Activated CD8-positive, alpha-beta T cell treated with anti-CD3 and anti-CD28 coated beads, Interleukin-2, amount 10 ng/mL, durations not matched to agents 7 days and 5 days (primary cell): Measurements from ENCODE around the gene EYS. TPM values are rescaled to one million over a fixed set of nuclear protein-coding genes. Genes with fewer than 3 reads are reported as not detected.

Experiments
- ATAC-seq: fragments of 150-1000 bp; cut with Tn5 transposase; one replicate; pipeline ENCODE4 v1.10.0; 2021; ENCODE audit warnings: moderate library complexity
- CTCF ChIA-PET: fragments of 350-600 bp; sonication (Branson Sonifier 250); formaldehyde crosslinking; loops from one replicate; lab custom pipeline; 2021; ENCODE audit warnings: antibody characterized with exemption; lab: Charles Lee
- POLR2A ChIA-PET: fragments of 350-600 bp; sonication (Branson Sonifier 250); formaldehyde crosslinking; loops from one replicate; lab custom pipeline; 2021; ENCODE audit warnings: antibody characterized with exemption; lab: Charles Lee
- DNase-seq: peaks from one replicate; pipeline ENCODE4 v3.0.0-alpha.2; 2020
- H3K27ac Mint-ChIP-seq: one replicate; pipeline ENCODE4 v1.8.0; 2021; ENCODE audit warnings: mild to moderate bottlenecking, mixed read lengths
- H3K27me3 Mint-ChIP-seq: one replicate; pipeline ENCODE4 v1.8.0; 2021; ENCODE audit warnings: low read depth, mixed read lengths
- H3K36me3 Mint-ChIP-seq: one replicate; pipeline ENCODE4 v1.8.0; 2021; ENCODE audit warnings: low read depth, mixed read lengths
- H3K4me1 Mint-ChIP-seq: one replicate; pipeline ENCODE4 v1.8.0; 2021; ENCODE audit warnings: low read depth, mixed read lengths
- H3K4me3 Mint-ChIP-seq: one replicate; pipeline ENCODE4 v1.8.0; 2021; ENCODE audit warnings: mild to moderate bottlenecking, mixed read lengths
- H3K9me3 Mint-ChIP-seq: one replicate; pipeline ENCODE4 v1.8.0; 2022; ENCODE audit warnings: mixed read lengths; ENCODE audit not compliant: insufficient read depth
- total RNA-seq, 2 experiments: library from RNA; stranded (reverse); gene quantifications; one replicate each; pipeline ENCODE4 v1.2.3, GENCODE V29; 2021

EYS gene
- total RNA-seq, 2 experiments from 2014 or later = not detected

DNA sequence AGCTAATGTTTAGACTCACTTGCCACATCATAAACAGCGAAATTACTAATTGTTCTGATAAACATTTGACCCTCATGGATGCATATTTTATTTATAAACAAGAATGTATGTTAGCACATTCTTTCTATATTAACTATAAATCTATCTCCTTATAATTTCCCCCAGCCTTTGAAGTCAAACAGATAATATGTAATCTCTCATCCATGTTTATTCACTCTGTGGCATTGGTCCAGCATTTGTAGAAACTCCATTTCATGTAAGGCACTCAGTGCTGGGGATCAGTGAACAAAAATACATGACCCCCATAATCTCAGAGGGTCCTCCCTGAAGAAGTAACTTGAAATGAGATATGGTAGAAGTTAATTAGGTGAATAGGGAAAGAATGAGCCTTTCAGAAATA lies 856.9 kb downstream of the EYS start:
- no peaks in the 10 kb centered on the region for H3K4me1 Mint-ChIP-seq
- no peak overlapping the region for H3K4me3 Mint-ChIP-seq
- H3K9me3 Mint-ChIP-seq = peaks cover 15% of the 10 kb centered on the region
- CTCF ChIA-PET = no interaction called here
- ATAC-seq (no peak), DNase-seq (no peak)
- H3K27ac Mint-ChIP-seq = no peak overlapping the region
- no peaks in the 10 kb centered on the region for H3K36me3 Mint-ChIP-seq
- H3K27me3 Mint-ChIP-seq = no peaks in the 10 kb centered on the region
- POLR2A ChIA-PET = no interaction called here

GRCh38 chr6:64848467-64848866 lies 858.6 kb downstream of the EYS start:
- peaks cover 13% of the 10 kb centered on the region for H3K9me3 Mint-ChIP-seq
- DNase-seq (no peak), ATAC-seq (no peak)
- no peaks in the 10 kb centered on the region for H3K4me1 Mint-ChIP-seq
- ChIA-PET CTCF (no interaction called here), POLR2A (no interaction called here)
- H3K27ac Mint-ChIP-seq = no peak overlapping the region
- H3K27me3 Mint-ChIP-seq = no peaks in the 10 kb centered on the region
- H3K4me3 Mint-ChIP-seq = no peak overlapping the region
- H3K36me3 Mint-ChIP-seq = no peaks in the 10 kb centered on the region

GRCh38 chr6:64847396-64847795 lies 859.6 kb downstream of the EYS start:
- H3K27ac Mint-ChIP-seq = no peak overlapping the region
- H3K27me3 Mint-ChIP-seq = no peaks in the 10 kb centered on the region
- no peak for ATAC-seq
- no peaks in the 10 kb centered on the region for H3K4me1 Mint-ChIP-seq
- no peak overlapping the region for H3K4me3 Mint-ChIP-seq
- ChIA-PET CTCF (no interaction called here), POLR2A (no interaction called here)
- H3K36me3 Mint-ChIP-seq = no peaks in the 10 kb centered on the region
- DNase-seq = no peak
- peaks cover 11% of the 10 kb centered on the region for H3K9me3 Mint-ChIP-seq

GRCh38 chr6:64838726-64839125 lies 868.3 kb downstream of the EYS start:
- no peaks in the 10 kb centered on the region for H3K36me3 Mint-ChIP-seq
- no peaks in the 10 kb centered on the region for H3K4me1 Mint-ChIP-seq
- no peak overlapping the region for H3K27ac Mint-ChIP-seq
- ChIA-PET CTCF (no interaction called here), POLR2A (no interaction called here)
- DNase-seq (no peak), ATAC-seq (no peak)
- H3K9me3 Mint-ChIP-seq = peaks cover 10% of the 10 kb centered on the region
- H3K4me3 Mint-ChIP-seq = no peak overlapping the region
- no peaks in the 10 kb centered on the region for H3K27me3 Mint-ChIP-seq

DNA sequence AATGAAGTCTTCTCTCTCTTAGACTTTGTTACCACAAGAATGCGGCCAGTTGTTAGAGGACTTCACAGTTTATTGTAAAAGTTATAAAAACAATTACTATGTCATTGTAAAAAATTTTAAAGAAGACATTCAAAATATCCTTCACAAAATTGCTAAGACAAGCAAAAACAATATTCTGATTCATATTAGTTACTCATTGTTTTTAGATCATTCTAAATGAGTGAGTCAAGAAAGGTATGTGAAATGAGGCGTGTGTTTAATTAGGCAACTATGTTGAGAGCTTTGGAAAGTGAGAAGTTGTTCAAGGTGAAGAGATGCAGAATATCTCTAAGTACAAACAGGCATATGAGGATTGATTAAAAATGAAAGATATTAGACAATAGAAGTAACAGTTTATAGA lies 875.3 kb downstream of the EYS start:
- no peaks in the 10 kb centered on the region for H3K4me1 Mint-ChIP-seq
- no peaks in the 10 kb centered on the region for H3K27me3 Mint-ChIP-seq
- no peaks in the 10 kb centered on the region for H3K9me3 Mint-ChIP-seq
- ATAC-seq (no peak), DNase-seq (no peak)
- no peaks in the 10 kb centered on the region for H3K36me3 Mint-ChIP-seq
- ChIA-PET POLR2A (no interaction called here), CTCF (no interaction called here)
- H3K27ac Mint-ChIP-seq = no peak overlapping the region
- H3K4me3 Mint-ChIP-seq = no peak overlapping the region

- POLR2A ChIA-PET = no interaction called here
- Mint-ChIP-seq H3K27ac (no peak overlapping the region), H3K27me3 (no peaks in the 10 kb centered on the region), H3K4me1 (no peaks in the 10 kb centered on the region), H3K36me3 (no peaks in the 10 kb centered on the region), H3K9me3 (peaks cover 9% of the 10 kb centered on the region), H3K4me3 (no peak overlapping the region)
- no peak for DNase-seq
- no peak for ATAC-seq
- CTCF ChIA-PET = no interaction called here
These were observed 889.5 kb downstream of the EYS start for GRCh38 chr6:64817525-64817924.

- H3K4me1 Mint-ChIP-seq = no peaks in the 10 kb centered on the region
- H3K27me3 Mint-ChIP-seq = no peaks in the 10 kb centered on the region
- H3K9me3 Mint-ChIP-seq = peaks cover 4% of the 10 kb centered on the region
- ATAC-seq (no peak), DNase-seq (no peak)
- H3K36me3 Mint-ChIP-seq = no peaks in the 10 kb centered on the region
- no peak overlapping the region for H3K4me3 Mint-ChIP-seq
- ChIA-PET CTCF (no interaction called here), POLR2A (no interaction called here)
- H3K27ac Mint-ChIP-seq = no peak overlapping the region
These were observed 891.3 kb downstream of the EYS start for GRCh38 chr6:64815718-64816117.

GRCh38 chr6:64812138-64812537 lies 894.9 kb downstream of the EYS start:
- Mint-ChIP-seq H3K4me3 (no peak overlapping the region), H3K9me3 (peaks cover 4% of the 10 kb centered on the region), H3K4me1 (no peaks in the 10 kb centered on the region), H3K36me3 (no peaks in the 10 kb centered on the region), H3K27ac (no peak overlapping the region), H3K27me3 (no peaks in the 10 kb centered on the region)
- DNase-seq = no peak
- ATAC-seq = no peak
- POLR2A ChIA-PET = no interaction called here
- CTCF ChIA-PET = no interaction called here

DNA sequence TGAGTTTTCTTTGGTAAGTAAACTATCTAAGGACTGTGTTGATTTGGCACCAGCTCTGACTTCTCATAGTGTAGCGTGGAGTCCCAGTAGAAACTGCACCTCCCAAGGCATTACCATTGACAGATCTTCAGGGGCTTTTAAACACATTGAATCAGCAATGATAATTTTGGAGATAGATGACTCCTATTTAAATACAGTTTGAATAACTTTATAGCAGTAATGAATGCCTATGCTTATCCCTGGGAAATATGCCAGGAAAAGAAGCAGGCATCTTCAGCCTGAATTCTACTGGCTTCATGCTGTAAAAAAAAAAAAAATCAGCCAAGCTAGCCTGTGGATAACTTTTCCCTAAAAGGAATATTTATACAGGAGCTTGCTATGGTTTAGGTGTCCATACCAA lies 895.9 kb downstream of the EYS start:
- Mint-ChIP-seq H3K9me3 (peaks cover 4% of the 10 kb centered on the region), H3K4me3 (no peak overlapping the region)
- POLR2A ChIA-PET = no interaction called here

GRCh38 chr6:64807785-64808184 lies 899.2 kb downstream of the EYS start:
- CTCF ChIA-PET = no interaction called here
- Mint-ChIP-seq H3K27me3 (no peaks in the 10 kb centered on the region), H3K9me3 (peaks cover 5% of the 10 kb centered on the region), H3K4me1 (no peaks in the 10 kb centered on the region), H3K4me3 (no peak overlapping the region), H3K27ac (no peak overlapping the region), H3K36me3 (no peaks in the 10 kb centered on the region)
- ATAC-seq (no peak), DNase-seq (no peak)
- POLR2A ChIA-PET = no interaction called here

More for the DNA sequence above, 895.9 kb downstream of the EYS start:
- ATAC-seq = no peak
- CTCF ChIA-PET = no interaction called here
- no peaks in the 10 kb centered on the region for H3K27me3 Mint-ChIP-seq
- H3K27ac Mint-ChIP-seq = no peak overlapping the region
- H3K4me1 Mint-ChIP-seq = no peaks in the 10 kb centered on the region
- no peak for DNase-seq
- no peaks in the 10 kb centered on the region for H3K36me3 Mint-ChIP-seq

GRCh38 chr6:64803470-64804166 lies 903.4 kb downstream of the EYS start:
- no peaks in the 10 kb centered on the region for H3K4me1 Mint-ChIP-seq
- H3K27ac Mint-ChIP-seq = no peak overlapping the region
- POLR2A ChIA-PET = no interaction called here
- ATAC-seq (no peak), DNase-seq (no peak)
- no peaks in the 10 kb centered on the region for H3K27me3 Mint-ChIP-seq
- H3K36me3 Mint-ChIP-seq = no peaks in the 10 kb centered on the region
- H3K4me3 Mint-ChIP-seq = no peak overlapping the region
- CTCF ChIA-PET = no interaction called here
- H3K9me3 Mint-ChIP-seq = peaks cover 8% of the 10 kb centered on the region

- Mint-ChIP-seq H3K4me3 (no peak overlapping the region), H3K36me3 (no peaks in the 10 kb centered on the region), H3K4me1 (no peaks in the 10 kb centered on the region), H3K27me3 (no peaks in the 10 kb centered on the region), H3K9me3 (peaks cover 3% of the 10 kb centered on the region), H3K27ac (no peak overlapping the region)
- DNase-seq (no peak), ATAC-seq (no peak)
- CTCF ChIA-PET = no interaction called here
- POLR2A ChIA-PET = no interaction called here
These were observed 914.5 kb downstream of the EYS start for GRCh38 chr6:64792534-64792933.

- Mint-ChIP-seq H3K27me3 (no peaks in the 10 kb centered on the region), H3K27ac (no peak overlapping the region), H3K36me3 (no peaks in the 10 kb centered on the region), H3K4me1 (no peaks in the 10 kb centered on the region), H3K9me3 (peaks cover 3% of the 10 kb centered on the region), H3K4me3 (no peak overlapping the region)
- POLR2A ChIA-PET = no interaction called here
- no peak for DNase-seq
- CTCF ChIA-PET = no interaction called here
- no peak for ATAC-seq
These were observed 917.5 kb downstream of the EYS start for GRCh38 chr6:64789476-64789875.
